Liver (tissue), 9 donors: ENCODE measurements around the gene SPOCK2. TPM values are rescaled to one million over a fixed set of nuclear protein-coding genes. Genes with fewer than 3 reads are reported as not detected.

Experiments used
- DNase-seq: peaks from one replicate; pipeline ENCODE4 v3.0.0-alpha.2; 2017; ENCODE audit warnings: low spot score
- H3K27ac ChIP-seq, 2 donors: one replicate each; pipeline ENCODE4 v1.7.0; 2013; ENCODE audit warnings: inconsistent platforms in 2 of 2, low read length in 2 of 2, control low read depth in 1 of 2, low read depth in 1 of 2, mild to moderate bottlenecking in 1 of 2
- H3K27me3 ChIP-seq, 4 donors: one replicate each; pipeline versions ENCODE4 v1.6.1 to v1.7.0; 2013; ENCODE audit warnings: low read length in 3 of 4, inconsistent platforms in 1 of 4, mild to moderate bottlenecking in 1 of 4, moderate library complexity in 1 of 4; ENCODE audit not compliant: control insufficient read depth in 4 of 4, insufficient read depth in 4 of 4
- H3K36me3 ChIP-seq, 4 donors: one replicate each; pipeline versions ENCODE4 v1.6.1 to v1.7.0; 2013; ENCODE audit warnings: low read length in 3 of 4, mild to moderate bottlenecking in 3 of 4, low read depth in 1 of 4, moderate library complexity in 1 of 4; ENCODE audit not compliant: control insufficient read depth in 4 of 4, insufficient read depth in 3 of 4
- H3K4me1 ChIP-seq, 4 donors: one replicate each; pipeline versions ENCODE4 v1.6.1 to v1.7.0; 2013; ENCODE audit warnings: low read length in 3 of 4, mild to moderate bottlenecking in 3 of 4, moderate library complexity in 1 of 4; ENCODE audit not compliant: control insufficient read depth in 4 of 4, insufficient read depth in 4 of 4
- H3K4me3 ChIP-seq, 3 donors: one replicate each; pipeline versions ENCODE4 v1.6.1 to v1.7.0; 2013; ENCODE audit warnings: low read length in 3 of 3, control low read depth in 1 of 3, low read depth in 1 of 3, mild to moderate bottlenecking in 1 of 3
- H3K9ac ChIP-seq, 2 donors: one replicate each; pipeline ENCODE4 v1.7.0; 2013; ENCODE audit warnings: low read length in 2 of 2, mild to moderate bottlenecking in 2 of 2, moderate library complexity in 2 of 2, control low read depth in 1 of 2, low read depth in 1 of 2
- H3K9me3 ChIP-seq, 4 donors: one replicate each; pipeline versions ENCODE4 v1.6.1 to v1.7.0; 2013; ENCODE audit warnings: low read length in 3 of 4; ENCODE audit not compliant: control insufficient read depth in 4 of 4
- CTCF ChIP-seq: fragments of 150-350 bp; IDR thresholded peaks from 2 replicates; pipeline ENCODE4 v1.5.1; 2017; ENCODE audit warnings: improper control_type of control experiment, low read depth, low read length; ENCODE audit not compliant: missing input control
- EGR1 ChIP-seq, 2 donors: IDR thresholded peaks; 2 replicates each; pipeline ENCODE4 v1.6.1; 2016 to 2018; ENCODE audit warnings: antibody characterized with exemption in 2 of 2, low read depth in 2 of 2
- FOXA1 ChIP-seq: IDR thresholded peaks from 2 replicates; pipeline ENCODE4 v1.6.1; 2016; ENCODE audit warnings: antibody characterized with exemption
- FOXA2 ChIP-seq: IDR thresholded peaks from 2 replicates; pipeline ENCODE4 v1.6.1; 2016; ENCODE audit warnings: antibody characterized with exemption
- GABPA ChIP-seq, 2 donors: IDR thresholded peaks in 1 of 2; conservative IDR thresholded peaks in 1 of 2; 2 replicates each; pipeline ENCODE4 v1.6.1; 2016; ENCODE audit warnings: antibody characterized with exemption in 2 of 2, mild to moderate bottlenecking in 1 of 2, moderate library complexity in 1 of 2
- HNF4A ChIP-seq, 2 donors: conservative IDR thresholded peaks; 2 replicates each; pipeline ENCODE4 v1.6.1; 2016; ENCODE audit warnings: antibody characterized with exemption in 2 of 2, mild to moderate bottlenecking in 2 of 2
- HNF4G ChIP-seq: IDR thresholded peaks from 2 replicates; pipeline ENCODE4 v1.6.1; 2016; ENCODE audit warnings: antibody characterized with exemption
- JUND ChIP-seq, 2 donors: IDR thresholded peaks; 2 replicates each; pipeline ENCODE4 v1.6.1; 2016; ENCODE audit warnings: antibody characterized with exemption in 2 of 2
- MAX ChIP-seq: IDR thresholded peaks from 2 replicates; pipeline ENCODE4 v1.6.1; 2016; ENCODE audit warnings: antibody characterized with exemption
- NR2F2 ChIP-seq: IDR thresholded peaks from 2 replicates; pipeline ENCODE4 v1.6.1; 2016; ENCODE audit warnings: antibody characterized with exemption
- RAD21 ChIP-seq, 2 donors: IDR thresholded peaks; 2 replicates each; pipeline ENCODE4 v1.6.1; 2016; ENCODE audit warnings: antibody characterized with exemption in 2 of 2, mild to moderate bottlenecking in 2 of 2
- REST ChIP-seq: IDR thresholded peaks from 2 replicates; pipeline ENCODE4 v1.6.1; 2016; ENCODE audit warnings: antibody characterized with exemption, mild to moderate bottlenecking
- SP1 ChIP-seq: IDR thresholded peaks from 2 replicates; pipeline ENCODE4 v1.6.1; 2018; ENCODE audit warnings: antibody characterized with exemption, mild to moderate bottlenecking
- TAF1 ChIP-seq: conservative IDR thresholded peaks from 2 replicates; pipeline ENCODE4 v1.6.1; 2016; ENCODE audit warnings: antibody characterized with exemption, mild to moderate bottlenecking
- YY1 ChIP-seq: IDR thresholded peaks from 2 replicates; pipeline ENCODE4 v1.6.1; 2016; ENCODE audit warnings: antibody characterized with exemption, mild to moderate bottlenecking
- WGBS: extraction: QIAGEN DNeasy Blood & Tissue Kit; methylation state at CpG from one replicate; pipeline ENCODE4 v1.1.7; 2013; 5-methylcytosine and 5-hydroxymethylcytosine counted together
- polyA plus RNA-seq, 2 donors: library from polyadenylated mRNA; stranded (reverse) in 1 of 2; unstranded in 1 of 2; fragments of 200-250 nt in 1 of 2; fragments of >200 nt in 1 of 2; fragmentation: Nextera tagmentation in 1 of 2; extraction: Ambion mirVana in 1 of 2; gene quantifications; one replicate each; pipeline versions ENCODE4 v1.2.1 to v1.2.3, GENCODE V29; 2013 to 2015
- total RNA-seq, 2 donors: library from RNA; depleted of rRNA; stranded (reverse); fragments of >200 nt; gene quantifications; one replicate each; pipeline ENCODE4 v1.2.3, GENCODE V29; 2014
- donor health status: healthy.
- donor health status: healthy.
- donor health status: healthy.
- donor health status: healthy.
- donor health status: healthy.

The SPOCK2 gene
- total and polyA plus RNA-seq, 4 donors = 0.36 to 1.7 (median 0.64) TPM

GRCh38 chr10:72089618-72090017 is 1.3 kb upstream of the SPOCK2 start:
- peaks cover 0 to 1% (median 0%) of the 10 kb centered on the region in 4 donors for H3K36me3 ChIP-seq
- 82% methylated on average over 6 of the region's 6 CpGs for WGBS
- DNase-seq = no peak
- H3K27me3 ChIP-seq = peaks cover 0 to 4% (median 1%) of the 10 kb centered on the region in 4 donors
- H3K4me1 ChIP-seq = peaks cover 5 to 20% (median 10%) of the 10 kb centered on the region in 4 donors
- H3K9ac ChIP-seq = no peak overlapping the region
- no peaks in the 10 kb centered on the region for H3K9me3 ChIP-seq
- no peak overlapping the region for H3K27ac ChIP-seq
- H3K4me3 ChIP-seq = no peak overlapping the region
- TF ChIP-seq CTCF (no peak), JUND (IDR thresholded peaks at IDR 0.05) (no peak), GABPA (IDR thresholded peaks at IDR 0.05 in 1 of 2, conservative IDR thresholded peaks at IDR 0.05 in 1 of 2) (no peak), NR2F2 (no peak), SP1 (no peak), FOXA2 (no peak), MAX (no peak), TAF1 (no peak), REST (no peak), EGR1 (IDR thresholded peaks at IDR 0.05; ENCODE audit: low read depth in 2 of 2) (no peak), YY1 (no peak), HNF4G (no peak), FOXA1 (no peak)

- Histone ChIP-seq H3K4me1 (peaks cover 5 to 20% (median 10%) of the 10 kb centered on the region in 4 donors), H3K9ac (no peak overlapping the region), H3K4me3 (no peak overlapping the region), H3K27ac (no peak overlapping the region), H3K9me3 (no peaks in the 10 kb centered on the region), H3K27me3 (peaks cover 0 to 4% (median 1%) of the 10 kb centered on the region in 4 donors), H3K36me3 (no peaks in the 10 kb centered on the region)
- no peak for TF ChIP-seq HNF4A (conservative IDR thresholded peaks at IDR 0.05)
- no peak for TF ChIP-seq CTCF
- no peak for TF ChIP-seq SP1
- TF ChIP-seq RAD21 (IDR thresholded peaks at IDR 0.05) = no peak
- TF ChIP-seq JUND (IDR thresholded peaks at IDR 0.05) = no peak
- TF ChIP-seq GABPA (IDR thresholded peaks at IDR 0.05 in 1 of 2, conservative IDR thresholded peaks at IDR 0.05 in 1 of 2) = no peak
- no peak for TF ChIP-seq TAF1
- WGBS = 53% methylated on average over 14 of the region's 14 CpGs
- no peak for DNase-seq
Measured at GRCh38 chr10:72088889-72089575, 681 bp upstream of the SPOCK2 start.
